ENCODE results near the gene GMFB. TPM values are rescaled to one million over a fixed set of nuclear protein-coding genes. Genes with fewer than 3 reads are reported as not detected.

GMFB gene
- polyA plus RNA-seq, 2 of the 4 experiments (the other 2 are of a cell fraction), result 45.5 to 66.7 TPM

GRCh38 chr14:54500744-54501143, 12.0 kb upstream of the GMFB start:
- H3K4me3 ChIP-seq, result no peak overlapping the region
- ATAC-seq, result no peak
- peaks cover 4% of the 10 kb centered on the region; the same call in 1 of the 3 replicates for H3K4me1 ChIP-seq
- no peak for DNase-seq (ENCODE audit: low read depth in 1 of 2, low spot score in 1 of 2)
- ChIA-PET POLR2A (no interaction called here), CTCF (interaction anchor here (1.1 to 2.6 kb wide), 3 partner anchors 9 to 273 kb away, joined by 4 to 12 read pairs (median 7); partner anchors contain the start of gene CGRRF1)
- 55% methylated on average over 3 of the region's 3 CpGs for WGBS (ENCODE audit: missing lambda C conversion rate)
- no peak for FAIRE-seq
- no peaks in the 10 kb centered on the region for H3K9me3 ChIP-seq
- TF ChIP-seq, protein P1, sequence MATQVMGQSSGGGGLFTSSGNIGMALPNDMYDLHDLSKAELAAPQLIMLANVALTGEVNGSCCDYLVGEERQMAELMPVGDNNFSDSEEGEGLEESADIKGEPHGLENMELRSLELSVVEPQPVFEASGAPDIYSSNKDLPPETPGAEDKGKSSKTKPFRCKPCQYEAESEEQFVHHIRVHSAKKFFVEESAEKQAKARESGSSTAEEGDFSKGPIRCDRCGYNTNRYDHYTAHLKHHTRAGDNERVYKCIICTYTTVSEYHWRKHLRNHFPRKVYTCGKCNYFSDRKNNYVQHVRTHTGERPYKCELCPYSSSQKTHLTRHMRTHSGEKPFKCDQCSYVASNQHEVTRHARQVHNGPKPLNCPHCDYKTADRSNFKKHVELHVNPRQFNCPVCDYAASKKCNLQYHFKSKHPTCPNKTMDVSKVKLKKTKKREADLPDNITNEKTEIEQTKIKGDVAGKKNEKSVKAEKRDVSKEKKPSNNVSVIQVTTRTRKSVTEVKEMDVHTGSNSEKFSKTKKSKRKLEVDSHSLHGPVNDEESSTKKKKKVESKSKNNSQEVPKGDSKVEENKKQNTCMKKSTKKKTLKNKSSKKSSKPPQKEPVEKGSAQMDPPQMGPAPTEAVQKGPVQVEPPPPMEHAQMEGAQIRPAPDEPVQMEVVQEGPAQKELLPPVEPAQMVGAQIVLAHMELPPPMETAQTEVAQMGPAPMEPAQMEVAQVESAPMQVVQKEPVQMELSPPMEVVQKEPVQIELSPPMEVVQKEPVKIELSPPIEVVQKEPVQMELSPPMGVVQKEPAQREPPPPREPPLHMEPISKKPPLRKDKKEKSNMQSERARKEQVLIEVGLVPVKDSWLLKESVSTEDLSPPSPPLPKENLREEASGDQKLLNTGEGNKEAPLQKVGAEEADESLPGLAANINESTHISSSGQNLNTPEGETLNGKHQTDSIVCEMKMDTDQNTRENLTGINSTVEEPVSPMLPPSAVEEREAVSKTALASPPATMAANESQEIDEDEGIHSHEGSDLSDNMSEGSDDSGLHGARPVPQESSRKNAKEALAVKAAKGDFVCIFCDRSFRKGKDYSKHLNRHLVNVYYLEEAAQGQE (IDR thresholded peaks at IDR 0.05), result no peak
- no peak for TF ChIP-seq SMC3 (IDR thresholded peaks at IDR 0.05)
- no peak for TF ChIP-seq CTCF (IDR thresholded peaks at IDR 0.05)
- TF ChIP-seq EP300 (IDR thresholded peaks at IDR 0.05), result no peak
- TF ChIP-seq NFE2L2 (conservative IDR thresholded peaks at IDR 0.05; ENCODE audit: low read length), result no peak
- no peak for TF ChIP-seq FOSB (CRISPR knock-in tag; IDR thresholded peaks at IDR 0.05)
- no peak for TF ChIP-seq POLR2AphosphoS2 (conservative IDR thresholded peaks at IDR 0.05; ENCODE audit: low read length)
- no peak for TF ChIP-seq SREBF2 (IDR thresholded peaks at IDR 0.05)
- TF ChIP-seq, protein P2, sequence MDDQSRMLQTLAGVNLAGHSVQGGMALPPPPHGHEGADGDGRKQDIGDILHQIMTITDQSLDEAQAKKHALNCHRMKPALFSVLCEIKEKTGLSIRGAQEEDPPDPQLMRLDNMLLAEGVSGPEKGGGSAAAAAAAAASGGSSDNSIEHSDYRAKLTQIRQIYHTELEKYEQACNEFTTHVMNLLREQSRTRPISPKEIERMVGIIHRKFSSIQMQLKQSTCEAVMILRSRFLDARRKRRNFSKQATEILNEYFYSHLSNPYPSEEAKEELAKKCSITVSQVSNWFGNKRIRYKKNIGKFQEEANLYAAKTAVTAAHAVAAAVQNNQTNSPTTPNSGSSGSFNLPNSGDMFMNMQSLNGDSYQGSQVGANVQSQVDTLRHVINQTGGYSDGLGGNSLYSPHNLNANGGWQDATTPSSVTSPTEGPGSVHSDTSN (IDR thresholded peaks at IDR 0.05), result no peak
- no peak overlapping the region for H3K27ac ChIP-seq
- H3K4me2 ChIP-seq, result no peak overlapping the region

- no peak overlapping the region for H3K4me3 ChIP-seq
- no peaks in the 10 kb centered on the region for H3K9me3 ChIP-seq
- H3K4me2 ChIP-seq, result no peak overlapping the region
- no peak for TF ChIP-seq RNF2 (IDR thresholded peaks at IDR 0.05; ENCODE audit: borderline replicate concordance, low read depth)
- no peak for TF ChIP-seq POLR2AphosphoS2 (conservative IDR thresholded peaks at IDR 0.05; ENCODE audit: low read length)
- no peak for TF ChIP-seq EHMT2 (IDR thresholded peaks at IDR 0.05; ENCODE audit: low read depth)
- FAIRE-seq (no peak), DNase-seq (ENCODE audit: low read depth in 1 of 2, low spot score in 1 of 2) (no peak), ATAC-seq (no peak)
- ChIA-PET POLR2A (no interaction called here), CTCF (interaction anchor here (1.4 to 2.6 kb wide), 4 partner anchors 9 to 275 kb away, joined by 3 to 11 read pairs (median 5); partner anchors contain the start of gene CGRRF1)
- 62% methylated on average over 7 of the region's 7 CpGs for WGBS (ENCODE audit: missing lambda C conversion rate)
- no peak overlapping the region for H3K27ac ChIP-seq
- peaks cover 4% of the 10 kb centered on the region; the same call in 1 of the 3 replicates for H3K4me1 ChIP-seq
Measured at GRCh38 chr14:54498579-54498978, 9.8 kb upstream of the GMFB start.

DNA sequence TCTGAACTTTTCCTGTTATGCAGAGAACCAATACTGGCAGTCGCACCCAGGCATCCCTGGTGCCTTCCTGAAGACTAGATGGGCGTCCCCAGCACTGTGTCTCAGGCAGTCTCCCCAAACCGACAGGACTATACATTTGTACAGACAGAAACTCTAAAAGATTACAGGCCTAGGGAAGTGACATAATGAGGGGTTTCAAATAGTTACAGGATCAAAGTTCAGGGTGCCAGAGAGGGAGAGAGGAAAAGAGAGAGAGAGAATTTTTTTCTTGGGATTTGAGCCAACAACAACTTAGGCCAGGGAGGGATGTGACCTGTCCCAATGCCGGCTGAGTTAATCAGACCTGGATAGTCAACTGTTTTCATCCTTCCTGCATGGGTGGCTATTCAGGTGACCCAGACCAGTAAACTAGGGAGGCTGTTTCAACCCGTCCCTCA, 9.3 kb upstream of the GMFB start:
- no peak overlapping the region for H3K4me3 ChIP-seq
- no peak overlapping the region for H3K4me2 ChIP-seq
- ChIA-PET POLR2A (interaction anchor here (1.5 kb wide), 1 partner anchor 10 kb away, joined by 8 read pairs; the partner anchor contains the start of gene GMFB), CTCF (interaction anchor here (1.1 to 2.6 kb wide), 5 partner anchors 9 to 275 kb away, joined by 3 to 11 read pairs (median 4); partner anchors contain the start of genes CGRRF1 and CNIH1)
- WGBS (ENCODE audit: missing lambda C conversion rate), result 63% methylated on average over 5 of the region's 5 CpGs
- H3K9me3 ChIP-seq, result no peaks in the 10 kb centered on the region
- FAIRE-seq, result no peak
- no peak overlapping the region for H3K27ac ChIP-seq
- no peak for ATAC-seq
- H3K4me1 ChIP-seq, result peaks cover 4% of the 10 kb centered on the region; the same call in 1 of the 3 replicates
- no peak for DNase-seq (ENCODE audit: low read depth in 1 of 2, low spot score in 1 of 2)
- TF ChIP-seq SMC3 (IDR thresholded peaks at IDR 0.05), result no peak
- 0 out of 5 replicates have a peak, but pooled peaks of 1 of the 2 experiments have one; percentile 8 for TF ChIP-seq EP300 (IDR thresholded peaks at IDR 0.05)

Measured in A549 (cell line).